ENCODE data around the gene NTMT1. TPM values are rescaled to one million over a fixed set of nuclear protein-coding genes. Genes with fewer than 3 reads are reported as not detected.

Gene NTMT1
- polyA plus RNA-seq, 2 of the 4 experiments (the other 2 are of a cell fraction), result 49.4 to 92.2 TPM

DNA sequence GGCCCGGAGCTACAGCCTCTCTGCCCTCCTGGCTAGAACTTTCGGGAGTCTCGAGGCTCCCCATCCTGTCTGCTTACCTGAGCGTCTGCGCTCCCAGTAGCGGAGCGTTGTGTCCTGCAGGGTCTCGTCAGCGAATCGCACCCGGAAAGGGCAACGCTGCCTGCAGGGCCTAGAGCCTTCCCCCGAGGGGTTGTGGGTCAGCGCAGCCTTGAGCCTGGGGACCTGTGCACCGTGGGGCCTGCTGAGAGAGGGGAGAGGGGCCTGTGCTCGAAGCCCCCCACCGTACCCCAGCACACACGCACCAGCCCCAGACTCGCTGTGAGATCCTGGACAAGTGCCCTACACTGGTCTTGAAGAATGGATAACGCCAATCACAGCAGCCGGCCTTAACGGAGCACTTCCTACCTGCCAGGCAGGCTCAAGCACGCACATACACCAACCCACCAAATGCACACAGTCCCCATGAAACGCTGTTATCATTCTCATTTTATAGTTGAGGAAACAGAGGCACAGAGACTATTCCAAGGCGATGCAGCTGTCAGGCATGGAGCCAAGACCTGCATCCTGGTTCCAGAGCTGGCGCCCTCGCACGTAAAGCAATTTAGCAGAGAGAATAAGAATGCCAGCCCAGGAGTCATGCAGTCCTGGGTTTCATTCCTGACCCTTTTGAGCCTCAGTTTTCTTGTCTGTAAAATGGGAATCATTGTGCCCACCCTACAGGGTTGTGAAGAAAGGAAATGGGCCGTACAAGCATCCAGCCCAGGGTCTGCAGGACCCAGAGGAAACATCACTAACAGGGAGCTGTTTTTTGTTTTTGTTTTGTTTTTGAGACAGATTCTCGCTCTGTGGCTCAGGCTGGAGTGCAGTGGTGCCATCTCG lies 10.3 kb upstream of the NTMT1 start:
- H3K9me3 ChIP-seq, result no peaks in the 10 kb centered on the region
- CTCF ChIA-PET, result interaction anchor here (0.6 to 23.2 kb wide), 11 partner anchors 7 to 480 kb away, joined by 3 to 653 read pairs (median 3); partner anchors contain the start of genes C9orf50 and NTMT1
- no peak overlapping the region for H3K4me3 ChIP-seq
- no peak for TF ChIP-seq SMC3 (IDR thresholded peaks at IDR 0.05)
- TF ChIP-seq JUNB (IDR thresholded peaks at IDR 0.05), result no peak
- no peak for TF ChIP-seq EHMT2 (IDR thresholded peaks at IDR 0.05; ENCODE audit: low read depth)
- no peak for TF ChIP-seq TP53 (CRISPR knock-in tag; IDR thresholded peaks at IDR 0.05)
- no peak for TF ChIP-seq NFE2L2 (conservative IDR thresholded peaks at IDR 0.05; ENCODE audit: low read length)
- no peak for TF ChIP-seq MYC (IDR thresholded peaks at IDR 0.05; ENCODE audit: borderline replicate concordance, low read length)
- TF ChIP-seq, protein P1, sequence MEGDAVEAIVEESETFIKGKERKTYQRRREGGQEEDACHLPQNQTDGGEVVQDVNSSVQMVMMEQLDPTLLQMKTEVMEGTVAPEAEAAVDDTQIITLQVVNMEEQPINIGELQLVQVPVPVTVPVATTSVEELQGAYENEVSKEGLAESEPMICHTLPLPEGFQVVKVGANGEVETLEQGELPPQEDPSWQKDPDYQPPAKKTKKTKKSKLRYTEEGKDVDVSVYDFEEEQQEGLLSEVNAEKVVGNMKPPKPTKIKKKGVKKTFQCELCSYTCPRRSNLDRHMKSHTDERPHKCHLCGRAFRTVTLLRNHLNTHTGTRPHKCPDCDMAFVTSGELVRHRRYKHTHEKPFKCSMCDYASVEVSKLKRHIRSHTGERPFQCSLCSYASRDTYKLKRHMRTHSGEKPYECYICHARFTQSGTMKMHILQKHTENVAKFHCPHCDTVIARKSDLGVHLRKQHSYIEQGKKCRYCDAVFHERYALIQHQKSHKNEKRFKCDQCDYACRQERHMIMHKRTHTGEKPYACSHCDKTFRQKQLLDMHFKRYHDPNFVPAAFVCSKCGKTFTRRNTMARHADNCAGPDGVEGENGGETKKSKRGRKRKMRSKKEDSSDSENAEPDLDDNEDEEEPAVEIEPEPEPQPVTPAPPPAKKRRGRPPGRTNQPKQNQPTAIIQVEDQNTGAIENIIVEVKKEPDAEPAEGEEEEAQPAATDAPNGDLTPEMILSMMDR (IDR thresholded peaks at IDR 0.05), result no peak
- TF ChIP-seq RAD21 (conservative IDR thresholded peaks at IDR 0.05 in 1 of 2, IDR thresholded peaks at IDR 0.05 in 1 of 2), result no peak
- TF ChIP-seq CEBPB (IDR thresholded peaks at IDR 0.05), result no peak
- TF ChIP-seq ZFP36 (IDR thresholded peaks at IDR 0.05; ENCODE audit: borderline replicate concordance, partially characterized antibody), result no peak
- no peak for TF ChIP-seq MAX (IDR thresholded peaks at IDR 0.05)
- no peak for TF ChIP-seq HEYL (CRISPR knock-in tag; IDR thresholded peaks at IDR 0.05)
- TF ChIP-seq HDAC2 (IDR thresholded peaks at IDR 0.05), result no peak
- TF ChIP-seq CBX8 (IDR thresholded peaks at IDR 0.05), result no peak
- DNase-seq (ENCODE audit: low read depth in 1 of 2, low spot score in 1 of 2) (no peak), ATAC-seq (no peak), FAIRE-seq (no peak)
- no peak overlapping the region for H3K4me2 ChIP-seq
- POLR2A ChIA-PET, result no interaction called here
- peaks cover 55% of the 10 kb centered on the region for H3K4me1 ChIP-seq
- WGBS (ENCODE audit: missing lambda C conversion rate), result 83% methylated on average over 29 of the region's 31 CpGs
- H3K27ac ChIP-seq, result peak overlapping the region in 1 of 2 experiments; percentile 100; a peak in 2 of 6 replicates

DNA sequence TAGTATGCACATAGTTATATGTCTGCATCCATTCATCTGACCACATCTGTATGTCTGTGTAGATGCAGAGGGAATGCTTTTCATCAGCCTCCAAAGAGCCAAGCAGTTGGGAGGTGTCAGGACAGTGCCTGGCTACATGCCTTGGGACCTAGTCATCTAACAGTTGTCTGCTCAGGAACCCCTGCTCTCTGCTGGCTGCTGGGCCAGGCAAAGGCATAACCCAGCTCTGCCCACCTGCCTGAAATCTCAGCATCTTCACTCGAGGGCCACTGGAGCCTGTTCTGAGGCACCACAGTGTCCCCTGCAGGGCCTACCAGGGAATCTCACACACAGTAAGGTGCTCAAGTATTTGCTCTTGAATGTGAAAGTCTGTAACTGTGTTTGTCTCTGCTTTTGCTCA lies 8.8 kb upstream of the NTMT1 start:
- Histone ChIP-seq H3K4me3 (no peak overlapping the region), H3K4me2 (peak overlapping the region; percentile 11; the same call in 1 of the 3 replicates), H3K27ac (peak overlapping the region; percentile 63 to 100), H3K9me3 (no peaks in the 10 kb centered on the region), H3K4me1 (peaks cover 47% of the 10 kb centered on the region)
- ATAC-seq (peak; percentile 84 to 88), DNase-seq (ENCODE audit: low read depth in 1 of 2, low spot score in 1 of 2) (peak; percentile 72 to 86), FAIRE-seq (peak; percentile 78)
- CTCF ChIA-PET, result interaction anchor here (0.6 to 23.2 kb wide), 21 partner anchors 11 to 588 kb away, joined by 3 to 653 read pairs (median 4); no protein-coding TSS in a partner anchor
- POLR2A ChIA-PET, result interaction anchor here (1.0 kb wide), 1 partner anchor 157 kb away, joined by 5 read pairs; no protein-coding TSS in a partner anchor
- WGBS (ENCODE audit: missing lambda C conversion rate), result 7% methylated on average over 1 of the region's 1 CpG
- TF ChIP-seq CBX2 (IDR thresholded peaks at IDR 0.05; ENCODE audit: borderline replicate concordance, low read depth) (no peak), HMGXB4 (CRISPR knock-in tag; IDR thresholded peaks at IDR 0.05; ENCODE audit: borderline replicate concordance) (no peak), EP300 (IDR thresholded peaks at IDR 0.05) (no peak), ESRRA (IDR thresholded peaks at IDR 0.05; ENCODE audit: borderline replicate concordance, low read length) (no peak), ZSCAN20 (CRISPR knock-in tag; IDR thresholded peaks at IDR 0.05) (no peak), ATOH8 (CRISPR knock-in tag; IDR thresholded peaks at IDR 0.05; ENCODE audit: low read depth) (no peak), POLR2AphosphoS2 (conservative IDR thresholded peaks at IDR 0.05; ENCODE audit: low read length) (no peak), FOSB (CRISPR knock-in tag; IDR thresholded peaks at IDR 0.05) (no peak), HOXA7 (CRISPR knock-in tag; IDR thresholded peaks at IDR 0.05) (no peak), SMC3 (IDR thresholded peaks at IDR 0.05) (peak; percentile 75), MAZ (IDR thresholded peaks at IDR 0.05; ENCODE audit: borderline replicate concordance, low read depth, low read length) (no peak), MAX (IDR thresholded peaks at IDR 0.05) (peak; percentile 68; the same call in 1 of the 2 replicates), CBX8 (IDR thresholded peaks at IDR 0.05) (no peak), GATA3 (IDR thresholded peaks at IDR 0.05; ENCODE audit: borderline replicate concordance) (0 out of 2 replicates have a peak, but pooled peaks have one; percentile 10), SREBF2 (IDR thresholded peaks at IDR 0.05) (no peak), CEBPB (IDR thresholded peaks at IDR 0.05) (no peak), KDM1A (IDR thresholded peaks at IDR 0.05; ENCODE audit: low read depth) (no peak), RFX5 (IDR thresholded peaks at IDR 0.05) (no peak), JUN (IDR thresholded peaks at IDR 0.05) (no peak; a peak in 1 of 5 replicates)
- TF ChIP-seq, protein P1 (IDR thresholded peaks at IDR 0.05), result peak; percentile 89

All from A549 (cell line).